Uterus (tissue), 4 donors: ENCODE results near the gene PSG5. TPM values are rescaled to one million over a fixed set of nuclear protein-coding genes. Genes with fewer than 3 reads are reported as not detected.
"Not testable (repeated sequence)": the region's sequence is repeated elsewhere in the genome, so short reads cannot be mapped to it uniquely, and the experiment has no call there.

Experiments
- DNase-seq, 2 donors: peaks; one replicate each; pipeline ENCODE4 v3.0.0-alpha.2; 2019 to 2020
- H3K27ac ChIP-seq, 2 donors: fragments of 200-600 bp; sonication (generic); 1 replicate in 1 of 2; 2 replicates in 1 of 2; pipeline ENCODE4 v1.5.1; 2016 to 2018
- H3K27me3 ChIP-seq, 2 donors: fragments of 200-600 bp; sonication (generic); one replicate each; pipeline ENCODE4 v1.5.1; 2018 to 2019; ENCODE audit warnings: control low read depth in 1 of 2
- H3K36me3 ChIP-seq, 2 donors: fragments of 200-600 bp; sonication (generic); one replicate each; pipeline ENCODE4 v1.5.1; 2019; ENCODE audit warnings: control low read depth in 1 of 2
- H3K4me1 ChIP-seq, 2 donors: fragments of 200-600 bp; sonication (generic); one replicate each; pipeline ENCODE4 v1.5.1; 2018 to 2019; ENCODE audit warnings: control low read depth in 1 of 2
- H3K4me3 ChIP-seq, 2 donors: fragments of 200-600 bp; sonication (generic); 1 replicate in 1 of 2; 2 replicates in 1 of 2; pipeline ENCODE4 v1.5.1; 2018 to 2019; ENCODE audit warnings: mild to moderate bottlenecking in 1 of 2
- H3K9me3 ChIP-seq, 2 donors: fragments of 200-600 bp; sonication (generic); one replicate each; pipeline ENCODE4 v1.5.1; 2019; ENCODE audit warnings: control low read depth in 1 of 2
- CTCF ChIP-seq, 4 experiments: fragments of 200-600 bp in 2 of 4; fragments of 450-650 bp in 2 of 4; sonication (generic) in 2 of 4; IDR thresholded peaks; one replicate each; pipeline ENCODE4 v1.5.1; 2016 to 2019; ENCODE audit warnings: antibody characterized with exemption in 4 of 4, mild to moderate bottlenecking in 2 of 4, moderate library complexity in 1 of 4
- POLR2A ChIP-seq, 2 donors: fragments of 450-650 bp; IDR thresholded peaks; one replicate each; pipeline ENCODE4 v1.6.1; 2016; ENCODE audit warnings: antibody characterized with exemption in 2 of 2, mild to moderate bottlenecking in 1 of 2, moderate library complexity in 1 of 2
- intact Hi-C: fragments of 100-400 bp; cut with DNase I; formaldehyde crosslinking; loops from one replicate; pipeline ENCODE4 v1.15.1; 2023; ENCODE audit warnings: low total_unique reads
- total RNA-seq, 4 donors: library from RNA; depleted of rRNA in 3 of 4; stranded (reverse); fragments of >200 nt in 3 of 4; gene quantifications; one replicate each; pipeline versions ENCODE4 v1.1.0 to v1.2.4, GENCODE V29; 2014 to 2023
- donor health status: DM: yes; HTN: yes; CAD: no.

The PSG5 gene
- total RNA-seq, 4 donors from 2014 or later = not detected

GRCh38 chr19:43124360-43124759, 62.0 kb downstream of the PSG5 start:
- no peaks in the 10 kb centered on the region for H3K4me1 ChIP-seq
- intact Hi-C loops = no loop called here
- H3K27ac ChIP-seq = no peak overlapping the region
- H3K27me3 ChIP-seq = no peaks in the 10 kb centered on the region
- TF ChIP-seq POLR2A (IDR thresholded peaks at IDR 0.05) (no peak), CTCF (IDR thresholded peaks at IDR 0.05) (no peak)
- no peaks in the 10 kb centered on the region for H3K36me3 ChIP-seq
- no peak overlapping the region for H3K4me3 ChIP-seq
- H3K9me3 ChIP-seq = no peaks in the 10 kb centered on the region
- DNase-seq = no peak

GRCh38 chr19:43120433-43121026, 65.8 kb downstream of the PSG5 start:
- intact Hi-C loops, DNase-seq, H3K27me3 ChIP-seq: not testable (repeated sequence)

GRCh38 chr19:43119526-43119925, 66.8 kb downstream of the PSG5 start:
- H3K9me3 ChIP-seq, H3K36me3 ChIP-seq, H3K4me1 ChIP-seq, H3K27ac ChIP-seq, H3K27me3 ChIP-seq, intact Hi-C loops, DNase-seq, H3K4me3 ChIP-seq: not testable (repeated sequence)

More at GRCh38 chr19:43120433-43121026, 65.8 kb downstream of the PSG5 start:
- not testable (repeated sequence) for H3K4me3 ChIP-seq, H3K9me3 ChIP-seq, H3K36me3 ChIP-seq, H3K4me1 ChIP-seq, H3K27ac ChIP-seq

Other genes starting within 250 kb of the PSG5 start
- gene PSG7, start 249.3 kb downstream of the PSG5 start, total RNA-seq = not detected
- not detected for gene PSG11, start 160.1 kb downstream of the PSG5 start, total RNA-seq
- gene PSG2, start 103.8 kb downstream of the PSG5 start, total RNA-seq = not detected
- gene PSG4, start 19.1 kb upstream of the PSG5 start, total RNA-seq = not detected
- not detected for gene PSG9, start 83.0 kb upstream of the PSG5 start, total RNA-seq
- 1 to 10 TPM in 2 of 4 donors, under 1 TPM in 1, not detected in 1; 0.24 to 1.3 (median 1.1) TPM for gene CD177, start 167.2 kb upstream of the PSG5 start, total RNA-seq
- not detected for gene TEX101, start 228.4 kb upstream of the PSG5 start, total RNA-seq